Adipocyte (in vitro differentiated cells): ENCODE measurements around the gene KLF1.
"Not testable (repeated sequence)": the region's sequence is repeated elsewhere in the genome, so short reads cannot be mapped to it uniquely, and the experiment has no call there.

Experiments used
- DNase-seq: peaks from one replicate; pipeline ENCODE4 v3.0.0-alpha.2; 2015; ENCODE audit warnings: low read depth
- H3K27me3 ChIP-seq: replicated peaks from 2 replicates; pipeline ENCODE4 v1.7.0; 2013; ENCODE audit warnings: mild to moderate bottlenecking, low read length, moderate library complexity; ENCODE audit not compliant: control insufficient read depth, insufficient read depth
- H3K36me3 ChIP-seq: 2 replicates; pipeline ENCODE4 v1.7.0; 2013; ENCODE audit warnings: low read length, mild to moderate bottlenecking, moderate library complexity; ENCODE audit not compliant: control insufficient read depth, insufficient read depth, severe bottlenecking
- H3K4me1 ChIP-seq: 2 replicates; pipeline ENCODE4 v1.7.0; 2013; ENCODE audit warnings: mild to moderate bottlenecking, low read length, moderate library complexity; ENCODE audit not compliant: control insufficient read depth, insufficient read depth
- H3K4me3 ChIP-seq: 2 replicates; pipeline ENCODE4 v1.7.0; 2013; ENCODE audit warnings: mild to moderate bottlenecking, low read length, moderate library complexity
- H3K9ac ChIP-seq: 2 replicates; pipeline ENCODE4 v1.7.0; 2013; ENCODE audit warnings: mild to moderate bottlenecking, low read length, moderate library complexity
- H3K9me3 ChIP-seq: 2 replicates; pipeline ENCODE4 v1.7.0; 2013; ENCODE audit warnings: mild to moderate bottlenecking, low read length, moderate library complexity; ENCODE audit not compliant: control insufficient read depth

Gene KLF1

GRCh38 chr19:12890299-12890786 lies 3.3 kb upstream of the KLF1 start:
- Histone ChIP-seq H3K36me3 (peaks cover 14% of the 10 kb centered on the region), H3K4me3 (peak overlapping the region; percentile 98)
- H3K9ac ChIP-seq, H3K4me1 ChIP-seq, H3K9me3 ChIP-seq, DNase-seq, H3K27me3 ChIP-seq: not testable (repeated sequence)

- H3K4me3 ChIP-seq: no peak overlapping the region
- DNase-seq: no peak
- H3K36me3 ChIP-seq: no peaks in the 10 kb centered on the region
- peaks cover 22% of the 10 kb centered on the region for H3K4me1 ChIP-seq
- H3K27me3 ChIP-seq: peaks cover 13% of the 10 kb centered on the region
- no peaks in the 10 kb centered on the region for H3K9me3 ChIP-seq
- no peak overlapping the region for H3K9ac ChIP-seq
These were observed 1.1 kb upstream of the KLF1 start for GRCh38 chr19:12888006-12888603.

GRCh38 chr19:12886651-12886968 lies 391 bp downstream of the KLF1 start:
- Histone ChIP-seq H3K27me3 (peaks cover 13% of the 10 kb centered on the region), H3K9ac (no peak overlapping the region)
- DNase-seq: no peak

GRCh38 chr19:12885749-12886650 lies 1.0 kb downstream of the KLF1 start:
- H3K9ac ChIP-seq: no peak overlapping the region
- no peaks in the 10 kb centered on the region for H3K36me3 ChIP-seq
- H3K27me3 ChIP-seq: peaks cover 13% of the 10 kb centered on the region
- H3K4me3 ChIP-seq: peak overlapping the region; percentile 36
- DNase-seq: no peak
- H3K9me3 ChIP-seq: no peaks in the 10 kb centered on the region
- H3K4me1 ChIP-seq: peaks cover 24% of the 10 kb centered on the region

More at GRCh38 chr19:12886651-12886968, 391 bp downstream of the KLF1 start:
- no peaks in the 10 kb centered on the region for H3K36me3 ChIP-seq
- no peaks in the 10 kb centered on the region for H3K9me3 ChIP-seq
- H3K4me3 ChIP-seq: no peak overlapping the region
- peaks cover 24% of the 10 kb centered on the region for H3K4me1 ChIP-seq

- H3K27me3 ChIP-seq: peaks cover 13% of the 10 kb centered on the region
- H3K36me3 ChIP-seq: no peaks in the 10 kb centered on the region
- H3K4me1 ChIP-seq: peaks cover 31% of the 10 kb centered on the region
- H3K4me3 ChIP-seq: peak overlapping the region; percentile 36
- peak; percentile 62 for DNase-seq
- H3K9me3 ChIP-seq: no peaks in the 10 kb centered on the region
- no peak overlapping the region for H3K9ac ChIP-seq
These were observed 1.9 kb downstream of the KLF1 start for GRCh38 chr19:12884926-12885748.

- H3K27me3 ChIP-seq: peaks cover 13% of the 10 kb centered on the region
- H3K4me3 ChIP-seq: no peak overlapping the region
- no peaks in the 10 kb centered on the region for H3K9me3 ChIP-seq
- no peak overlapping the region for H3K9ac ChIP-seq
- no peaks in the 10 kb centered on the region for H3K36me3 ChIP-seq
- peaks cover 31% of the 10 kb centered on the region for H3K4me1 ChIP-seq
- no peak for DNase-seq
These were observed 2.4 kb downstream of the KLF1 start for GRCh38 chr19:12884627-12884925.

- Histone ChIP-seq H3K4me3 (no peak overlapping the region), H3K9me3 (no peaks in the 10 kb centered on the region), H3K9ac (no peak overlapping the region), H3K4me1 (peaks cover 31% of the 10 kb centered on the region), H3K36me3 (no peaks in the 10 kb centered on the region), H3K27me3 (peaks cover 13% of the 10 kb centered on the region)
- no peak for DNase-seq
These were observed 2.8 kb downstream of the KLF1 start for GRCh38 chr19:12884202-12884601.

- Histone ChIP-seq H3K4me1 (peaks cover 31% of the 10 kb centered on the region), H3K9me3 (no peaks in the 10 kb centered on the region), H3K36me3 (peaks cover 10% of the 10 kb centered on the region), H3K9ac (no peak overlapping the region), H3K27me3 (peaks cover 13% of the 10 kb centered on the region), H3K4me3 (no peak overlapping the region)
- no peak for DNase-seq
These were observed 4.4 kb downstream of the KLF1 start for GRCh38 chr19:12882589-12882988.

- peak; percentile 98 for DNase-seq
- peaks cover 31% of the 10 kb centered on the region for H3K4me1 ChIP-seq
- H3K36me3 ChIP-seq: peaks cover 10% of the 10 kb centered on the region
- H3K27me3 ChIP-seq: peaks cover 9% of the 10 kb centered on the region
- H3K4me3 ChIP-seq: peak within 1 kb of the TSS; percentile 91
- H3K9ac ChIP-seq: peak within 1 kb of the TSS; percentile 91
- H3K9me3 ChIP-seq: no peaks in the 10 kb centered on the region
These were observed 5.7 kb downstream of the KLF1 start, which contains the start of gene DNASE2 for GRCh38 chr19:12881172-12881808. TSS of gene DNASE2 (minus strand) at chr19:12881449. CDS start at chr19:12881375, 74 bp downstream.

GRCh38 chr19:12880551-12881171 lies 6.3 kb downstream of the KLF1 start:
- Histone ChIP-seq H3K27me3 (peaks cover 9% of the 10 kb centered on the region), H3K4me3 (peak overlapping the region; percentile 91), H3K9me3 (no peaks in the 10 kb centered on the region), H3K4me1 (peaks cover 31% of the 10 kb centered on the region), H3K9ac (peak overlapping the region; percentile 91), H3K36me3 (peaks cover 15% of the 10 kb centered on the region)
- no peak for DNase-seq
